Aorta (tissue), 5 donors: Measurements from ENCODE around the gene MIDN. TPM values are rescaled to one million over a fixed set of nuclear protein-coding genes. Genes with fewer than 3 reads are reported as not detected.

ENCODE experiments used
- ATAC-seq: fragments of 200-7000 bp; cut with Tn5 transposase; one replicate; pipeline ENCODE4 v1.9.1; 2022; ENCODE audit warnings: moderate library complexity; ENCODE audit not compliant: low FRiP score
- DNase-seq, 2 donors: peaks; one replicate each; pipeline ENCODE4 v3.0.0-alpha.2; 2020
- H3K27ac ChIP-seq, 2 donors: one replicate each; pipeline ENCODE4 v1.5.1; 2013; ENCODE audit warnings: low read length in 2 of 2, mild to moderate bottlenecking in 2 of 2, moderate library complexity in 2 of 2, control low read depth in 1 of 2, inconsistent platforms in 1 of 2, low read depth in 1 of 2
- H3K27me3 ChIP-seq, 2 donors: one replicate each; pipeline ENCODE4 v1.6.1; 2013; ENCODE audit warnings: control low read depth in 1 of 2, low read length in 1 of 2, mild to moderate bottlenecking in 1 of 2, moderate library complexity in 1 of 2; ENCODE audit not compliant: insufficient read depth in 2 of 2, control insufficient read depth in 1 of 2
- H3K36me3 ChIP-seq, 2 donors: one replicate each; pipeline ENCODE4 v1.6.1; 2013; ENCODE audit warnings: control low read depth in 1 of 2, low read length in 1 of 2, mild to moderate bottlenecking in 1 of 2; ENCODE audit not compliant: insufficient read depth in 2 of 2, control insufficient read depth in 1 of 2
- H3K4me1 ChIP-seq, 2 donors: one replicate each; pipeline ENCODE4 v1.6.1; 2013; ENCODE audit warnings: low read length in 2 of 2, control low read depth in 1 of 2, mild to moderate bottlenecking in 1 of 2, moderate library complexity in 1 of 2; ENCODE audit not compliant: insufficient read depth in 2 of 2, control insufficient read depth in 1 of 2
- H3K4me3 ChIP-seq, 2 donors: one replicate each; pipeline ENCODE4 v1.5.1; 2013; ENCODE audit warnings: low read length in 2 of 2, control low read depth in 1 of 2, mild to moderate bottlenecking in 1 of 2
- H3K9me3 ChIP-seq: one replicate; pipeline ENCODE4 v1.6.1; 2013; ENCODE audit warnings: mild to moderate bottlenecking, low read length; ENCODE audit not compliant: control insufficient read depth
- WGBS, 2 donors: extraction: QIAGEN DNeasy Blood & Tissue Kit; methylation state at CpG; one replicate each; pipeline ENCODE4 v1.1.7; 2013; 5-methylcytosine and 5-hydroxymethylcytosine counted together
- intact Hi-C, 2 donors: fragments of 100-400 bp; cut with DNase I; formaldehyde crosslinking; loops; one replicate each; pipeline versions ENCODE4 v1.14.2 to v1.15.0; 2022
- polyA plus RNA-seq, 2 donors: library from polyadenylated mRNA; stranded (reverse); fragments of 200-250 nt; gene quantifications; one replicate each; pipeline ENCODE4 v1.2.3, GENCODE V29; 2013
- total RNA-seq, 2 donors: library from RNA; stranded (reverse); fragmentation: NEBNext Ultra II Directional; extraction: Animal tissue kit (Norgen Biotek cat#: 25700); gene quantifications; one replicate each; pipeline ENCODE4 v1.2.1, GENCODE V29; 2021
- donor health status: healthy with polysubstance abuse.
- donor health status: Bipolar disorder and iron deficiency.
- donor health status: DM: no; HTN: no; CAD: no.
- donor health status: DM: no; HTN: no; CAD: no.
- donor health status: DM: yes; HTN: yes; CAD: no.

The MIDN gene
- total and polyA plus RNA-seq, 4 donors = 11.8 to 121 (median 69.7) TPM

- DNase-seq = no peak
- WGBS, 2 donors = 30 to 35% methylated on average over 15 of the region's 15 CpGs
- Histone ChIP-seq H3K9me3 (no peaks in the 10 kb centered on the region), H3K27ac (peak overlapping the region in 1 of 2 donors; percentile 25), H3K27me3 (no peaks in the 10 kb centered on the region), H3K36me3 (peaks cover 6 to 9% of the 10 kb centered on the region in 2 donors), H3K4me3 (no peak overlapping the region), H3K4me1 (peaks cover 0 to 2% of the 10 kb centered on the region in 2 donors)
- no peak for ATAC-seq
- intact Hi-C loops = no loop called here
Measured at GRCh38 chr19:1258707-1259205, 10.4 kb downstream of the MIDN start.

- peak overlapping the region in 1 of 2 donors; percentile 25 for H3K27ac ChIP-seq
- H3K4me1 ChIP-seq = peaks cover 0 to 2% of the 10 kb centered on the region in 2 donors
- peak in 1 of 2 donors; percentile 86 for DNase-seq
- no peaks in the 10 kb centered on the region for H3K9me3 ChIP-seq
- H3K4me3 ChIP-seq = no peak overlapping the region
- H3K27me3 ChIP-seq = no peaks in the 10 kb centered on the region
- WGBS, 2 donors = 35 to 45% methylated on average over 15 to 17 of the region's 17 CpGs
- H3K36me3 ChIP-seq = peaks cover 6 to 9% of the 10 kb centered on the region in 2 donors
- peak; percentile 4 for ATAC-seq
- intact Hi-C loops = no loop called here
Measured at GRCh38 chr19:1259206-1259875, 11.0 kb downstream of the MIDN start.

DNA sequence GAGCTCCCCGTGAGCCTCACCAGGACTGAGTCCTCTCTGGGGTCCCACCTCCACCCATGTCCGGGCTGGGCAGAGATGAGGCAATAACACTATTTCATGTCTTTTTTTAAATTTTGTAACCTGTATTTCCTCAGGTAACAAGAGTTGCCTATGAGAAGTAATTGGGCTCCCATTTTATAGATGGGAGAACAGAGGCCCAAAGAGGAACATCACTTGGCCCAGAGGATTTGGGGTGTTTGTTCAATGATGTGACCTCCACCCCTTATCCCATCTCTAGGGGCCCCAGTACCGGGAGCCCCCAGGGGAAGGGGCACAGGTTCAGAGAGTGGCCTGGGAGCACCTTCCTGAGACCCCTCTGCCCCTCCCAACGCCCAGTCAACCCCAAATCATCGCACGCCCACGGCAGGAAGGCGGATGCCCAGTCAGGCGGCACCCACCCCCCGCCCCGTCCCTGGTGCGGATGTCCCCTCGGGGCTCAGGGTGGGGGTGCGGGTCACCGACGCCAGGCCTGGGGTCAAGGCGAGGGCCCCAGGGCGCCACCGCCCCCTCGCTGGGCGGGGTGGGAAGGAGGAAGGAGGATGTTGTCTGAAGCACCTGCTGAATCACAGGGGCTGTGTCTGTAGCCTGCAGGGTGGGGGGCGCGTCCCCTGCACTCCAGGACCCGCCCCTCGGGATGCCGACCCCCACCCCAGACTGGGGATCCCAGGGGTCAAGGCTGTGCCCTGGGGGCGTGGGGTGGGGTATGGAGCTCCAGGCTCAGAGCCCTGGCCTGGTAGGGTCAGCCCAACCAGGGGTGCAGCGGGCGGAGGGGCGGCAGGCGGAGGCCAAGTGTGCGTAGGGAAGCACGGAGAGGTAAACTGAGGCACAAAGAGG, 11.7 kb downstream of the MIDN start:
- 29 to 31% methylated on average over 33 of the region's 33 CpGs for WGBS, 2 donors
- H3K4me3 ChIP-seq = no peak overlapping the region
- ATAC-seq (no peak), DNase-seq (no peak)
- intact Hi-C loops = no loop called here
- peaks cover 6 to 7% of the 10 kb centered on the region in 2 donors for H3K36me3 ChIP-seq
- H3K9me3 ChIP-seq = no peaks in the 10 kb centered on the region
- H3K27me3 ChIP-seq = no peaks in the 10 kb centered on the region
- peaks cover 0 to 2% of the 10 kb centered on the region in 2 donors for H3K4me1 ChIP-seq
- peak overlapping the region in 1 of 2 donors; percentile 53 for H3K27ac ChIP-seq

DNA sequence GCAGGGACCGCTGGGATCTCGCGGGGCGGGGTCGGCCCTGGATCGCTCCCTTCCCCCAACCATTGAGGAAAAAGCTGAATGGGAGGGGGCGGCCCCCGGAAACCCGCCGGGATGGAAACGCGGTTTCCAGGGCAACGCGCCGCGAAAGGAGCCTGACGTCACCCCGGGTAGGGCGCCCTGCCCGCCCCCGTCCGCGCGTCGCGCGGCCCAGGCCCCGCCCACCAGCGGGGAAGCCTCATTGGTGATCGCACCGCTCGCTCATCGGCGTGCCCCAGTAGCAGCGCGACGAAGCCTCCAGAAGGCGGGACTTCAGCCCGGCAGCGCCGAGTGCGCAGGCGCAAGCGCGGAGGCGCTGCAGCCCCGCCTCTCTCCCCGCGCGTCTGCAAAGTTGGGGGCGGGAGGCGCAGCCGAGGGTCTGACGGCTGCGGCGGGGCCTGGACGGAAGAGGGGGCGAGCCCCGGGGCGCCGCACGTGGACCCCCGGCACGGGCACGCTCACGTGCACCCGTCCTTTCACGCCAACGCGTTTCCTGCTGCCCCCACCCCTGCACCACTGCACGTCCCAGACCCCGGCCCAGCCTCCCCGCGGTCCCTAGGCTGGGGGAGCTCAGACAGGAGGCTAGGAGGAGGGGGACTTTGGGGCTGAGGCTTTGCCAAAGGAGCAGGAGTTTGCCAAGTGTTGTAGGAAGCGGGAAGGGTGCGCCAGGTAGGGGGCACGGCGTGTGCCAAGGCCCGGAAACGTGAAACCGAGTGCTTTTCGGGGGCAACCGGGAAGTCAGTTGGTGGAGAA, 12.6 kb downstream of the MIDN start:
- Histone ChIP-seq H3K27me3 (no peaks in the 10 kb centered on the region), H3K27ac (peak overlapping the region; percentile 69 to 89), H3K9me3 (no peaks in the 10 kb centered on the region), H3K36me3 (no peaks in the 10 kb centered on the region), H3K4me1 (peaks cover 0 to 2% of the 10 kb centered on the region in 2 donors), H3K4me3 (peak overlapping the region in 1 of 2 donors; percentile 18)
- intact Hi-C loops = no loop called here
- 0 to 1% methylated on average over 52 to 83 of the region's 83 CpGs for WGBS, 2 donors
- peak; percentile 89 for ATAC-seq
- DNase-seq = peak; percentile 98 to 99

- peak overlapping the region in 1 of 2 donors; percentile 18 for H3K4me3 ChIP-seq
- no peaks in the 10 kb centered on the region for H3K9me3 ChIP-seq
- intact Hi-C loops = no loop called here
- no peaks in the 10 kb centered on the region for H3K36me3 ChIP-seq
- H3K27ac ChIP-seq = peak overlapping the region; percentile 69 to 89
- 3 to 4% methylated on average over 14 of the region's 14 CpGs for WGBS, 2 donors
- H3K4me1 ChIP-seq = peaks cover 0 to 2% of the 10 kb centered on the region in 2 donors
- no peaks in the 10 kb centered on the region for H3K27me3 ChIP-seq
- ATAC-seq (no peak), DNase-seq (no peak)
Measured at GRCh38 chr19:1261538-1261797, 13.1 kb downstream of the MIDN start.

DNA sequence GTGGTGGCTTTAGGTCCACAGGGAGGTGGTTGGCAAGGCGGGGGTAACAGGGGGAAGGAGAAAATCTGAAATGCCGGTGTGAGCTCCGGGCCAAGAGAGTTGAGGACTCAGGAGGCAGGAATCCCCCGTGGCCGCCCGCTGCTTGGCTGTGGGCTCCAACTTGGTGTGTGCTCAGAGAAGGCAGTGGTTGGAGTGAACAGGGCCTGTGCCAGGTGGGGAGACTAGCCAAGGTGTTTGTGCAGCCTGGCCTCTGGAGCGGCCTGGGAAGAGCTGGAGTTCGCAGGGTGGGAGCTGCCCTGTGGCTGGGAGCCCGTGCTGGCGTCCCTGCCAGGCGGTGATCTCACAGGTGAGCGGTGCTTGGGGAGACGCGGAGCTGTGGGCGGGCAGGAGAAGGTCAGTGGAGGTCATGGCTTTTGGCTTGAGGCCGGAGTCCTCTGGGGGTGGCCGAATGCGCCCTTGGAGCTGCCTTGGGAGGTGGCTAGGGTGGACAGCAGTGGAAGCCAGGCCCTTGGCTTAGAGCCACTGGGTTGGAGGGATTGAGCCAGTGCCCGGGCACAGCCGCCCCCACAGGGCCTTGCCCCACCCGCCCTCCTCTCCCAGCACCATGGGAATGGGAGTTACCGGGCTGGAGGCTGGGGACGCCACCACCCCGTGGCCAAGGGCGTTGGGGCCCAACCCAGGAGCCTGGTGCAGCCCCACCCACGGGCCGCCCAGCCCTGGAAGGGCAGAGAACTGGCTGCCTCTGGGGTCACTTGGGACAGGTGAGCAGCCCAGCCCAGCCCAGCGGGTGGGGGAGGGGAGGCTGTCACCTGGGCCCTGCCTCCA, 13.6 kb downstream of the MIDN start:
- DNase-seq = peak; percentile 88 to 92
- H3K27me3 ChIP-seq = no peaks in the 10 kb centered on the region
- H3K27ac ChIP-seq = peak overlapping the region; percentile 69 to 89
- H3K9me3 ChIP-seq = no peaks in the 10 kb centered on the region
- ATAC-seq = no peak
- no peak overlapping the region for H3K4me3 ChIP-seq
- H3K36me3 ChIP-seq = no peaks in the 10 kb centered on the region
- H3K4me1 ChIP-seq = peaks cover 0 to 2% of the 10 kb centered on the region in 2 donors
- WGBS, 2 donors = 2 to 3% methylated on average over 24 to 28 of the region's 28 CpGs
- intact Hi-C loops = no loop called here

DNA sequence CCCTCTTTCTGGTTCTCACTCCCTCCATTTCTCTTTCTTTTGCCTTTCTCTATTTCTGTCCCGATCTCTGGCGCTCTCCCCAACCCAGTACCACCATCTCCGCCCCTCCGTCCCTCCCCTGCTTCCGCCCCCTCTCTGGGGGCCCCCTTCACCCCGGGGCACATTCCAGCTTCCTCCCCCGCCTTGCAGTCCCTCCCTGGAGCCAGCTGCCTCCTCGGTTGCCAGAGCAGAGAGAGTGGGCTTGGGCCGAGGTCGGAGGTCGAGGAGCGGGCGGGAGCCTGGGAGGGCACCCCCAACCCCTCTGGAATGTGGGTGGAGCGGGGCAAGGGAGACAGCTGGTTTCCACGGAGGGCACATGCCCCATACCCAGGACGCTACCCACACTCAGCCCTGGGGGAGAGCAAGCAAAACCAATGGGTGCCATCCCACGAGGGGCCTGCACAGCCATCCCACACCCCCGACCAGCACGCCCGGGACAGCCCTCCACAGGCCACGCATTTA, 14.3 kb downstream of the MIDN start:
- ATAC-seq = no peak
- Histone ChIP-seq H3K4me1 (peaks cover 0 to 2% of the 10 kb centered on the region in 2 donors), H3K36me3 (no peaks in the 10 kb centered on the region), H3K27ac (peak overlapping the region; percentile 69 to 89), H3K9me3 (no peaks in the 10 kb centered on the region), H3K27me3 (no peaks in the 10 kb centered on the region), H3K4me3 (no peak overlapping the region)
- WGBS, 2 donors = 43 to 48% methylated on average over 21 of the region's 21 CpGs
- DNase-seq = peak in 1 of 2 donors; percentile 59
- intact Hi-C loops = no loop called here
